GM18498 (cell line): ENCODE data around the gene DNPEP.
"Not testable (repeated sequence)": the region's sequence is repeated elsewhere in the genome, so short reads cannot be mapped to it uniquely, and the experiment has no call there.

Experiments
- ATAC-seq: cut with Tn5 transposase; IDR thresholded peaks from one replicate; pipeline ENCODE4 v1.9.1; 2021; ENCODE audit warnings: mild to moderate bottlenecking, moderate library complexity; ENCODE audit not compliant: unreplicated experiment

DNPEP gene

GRCh38 chr2:219402665-219403515 lies 15.2 kb upstream of the DNPEP start:
- peak; percentile 84 for ATAC-seq

DNA sequence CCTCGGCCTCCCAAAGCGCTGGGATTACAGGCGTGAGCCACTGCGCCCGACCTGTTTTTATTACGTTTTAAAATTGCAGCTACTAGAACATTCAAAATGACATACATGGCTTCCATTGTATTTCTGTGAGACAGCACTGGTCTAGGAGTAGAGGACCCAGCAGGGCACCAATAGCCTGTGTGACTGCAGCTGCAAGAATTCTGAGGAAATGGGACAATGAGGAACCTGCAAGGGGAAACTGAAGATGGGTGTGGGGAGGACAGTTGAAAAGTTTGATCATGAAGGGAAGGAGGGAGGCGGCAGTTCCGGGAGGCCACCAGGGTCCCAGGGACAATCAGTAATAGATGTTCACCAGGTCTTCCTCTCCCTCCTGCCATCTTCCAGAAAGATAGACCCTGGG lies 13.9 kb upstream of the DNPEP start:
- no peak for ATAC-seq

- no peak for ATAC-seq
Measured at GRCh38 chr2:219400562-219400961, 12.8 kb upstream of the DNPEP start.

DNA sequence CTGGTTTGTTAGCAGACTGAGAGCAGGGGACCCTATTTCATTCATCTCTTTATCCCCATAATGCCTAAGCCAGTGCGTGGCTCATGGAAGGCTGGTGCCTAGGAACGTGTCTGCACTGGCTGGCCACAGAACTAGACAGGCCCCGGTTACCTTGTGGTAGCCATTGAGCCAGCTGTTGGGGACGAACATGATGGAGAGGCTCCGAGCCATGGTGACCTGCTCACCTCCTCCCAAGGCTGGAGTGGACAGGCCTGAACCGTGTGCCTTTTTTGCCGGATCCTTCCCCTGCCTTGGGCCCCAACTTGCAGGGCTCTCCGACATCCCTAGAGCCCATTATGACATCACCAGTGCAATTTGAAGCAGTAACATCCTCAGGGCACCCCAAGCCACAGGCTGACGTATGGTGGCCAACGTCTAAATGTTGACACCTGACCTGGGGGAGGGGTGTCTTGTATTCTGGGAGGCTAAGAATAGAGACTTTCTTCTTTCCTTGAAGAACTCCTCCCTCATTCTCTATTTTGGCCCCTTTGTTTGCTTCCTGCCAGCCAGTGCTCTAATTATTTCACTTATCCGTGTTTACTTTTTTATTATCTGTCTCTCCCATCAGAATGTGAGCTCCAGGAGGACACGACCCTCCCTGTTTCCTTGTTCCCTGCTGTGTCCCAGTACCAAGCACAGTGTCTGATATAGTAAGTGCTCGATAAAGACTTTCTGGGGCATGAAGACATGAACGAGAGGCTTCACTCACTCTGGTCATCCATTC lies 12.2 kb upstream of the DNPEP start:
- ATAC-seq, result no peak

- ATAC-seq, result no peak
Measured at GRCh38 chr2:219398721-219399363, 11.1 kb upstream of the DNPEP start.

- ATAC-seq, result no peak
Measured at GRCh38 chr2:219396863-219397457, 9.2 kb upstream of the DNPEP start.

DNA sequence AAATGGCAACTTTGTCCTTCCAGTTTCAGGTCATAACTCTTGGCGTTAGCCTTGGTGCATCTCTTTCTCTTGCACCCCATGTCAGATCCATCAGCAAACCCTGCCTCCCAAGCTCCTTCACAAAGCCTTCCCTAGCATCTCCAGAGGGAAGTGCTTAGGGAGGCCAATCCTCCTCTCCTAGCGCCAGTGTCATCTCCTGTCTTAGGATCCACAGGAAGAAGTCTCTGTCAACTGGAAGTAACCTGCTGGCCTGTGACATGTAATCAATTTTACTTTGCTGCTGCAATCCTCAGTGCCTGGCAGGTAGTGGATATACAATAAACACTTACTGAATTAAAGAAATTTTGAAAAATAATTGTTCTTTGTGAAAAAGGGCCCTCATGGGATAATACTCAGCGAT lies 7.9 kb upstream of the DNPEP start:
- no peak for ATAC-seq

GRCh38 chr2:219395056-219395455 lies 7.3 kb upstream of the DNPEP start:
- not testable (repeated sequence) for ATAC-seq

- no peak for ATAC-seq
Measured at GRCh38 chr2:219392754-219393153, 5.0 kb upstream of the DNPEP start.

DNA sequence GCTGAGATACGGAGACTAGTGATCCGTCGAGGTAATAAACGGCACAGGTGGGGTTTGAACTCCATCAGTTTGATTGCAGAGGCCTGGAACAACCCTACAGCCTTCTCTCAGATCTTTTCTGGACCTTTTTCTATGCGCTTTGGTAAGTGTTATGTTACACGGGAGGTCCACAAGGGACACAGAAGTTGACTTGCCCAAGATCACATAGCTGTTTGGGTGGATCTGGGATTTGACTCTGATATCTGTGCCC lies 1.1 kb upstream of the DNPEP start:
- ATAC-seq, result no peak

GRCh38 chr2:219388121-219388906 lies 602 bp upstream of the DNPEP start:
- ATAC-seq, result peak; percentile 87

- no peak for ATAC-seq
Measured at GRCh38 chr2:219386532-219387280, 1.0 kb downstream of the DNPEP start.

DNA sequence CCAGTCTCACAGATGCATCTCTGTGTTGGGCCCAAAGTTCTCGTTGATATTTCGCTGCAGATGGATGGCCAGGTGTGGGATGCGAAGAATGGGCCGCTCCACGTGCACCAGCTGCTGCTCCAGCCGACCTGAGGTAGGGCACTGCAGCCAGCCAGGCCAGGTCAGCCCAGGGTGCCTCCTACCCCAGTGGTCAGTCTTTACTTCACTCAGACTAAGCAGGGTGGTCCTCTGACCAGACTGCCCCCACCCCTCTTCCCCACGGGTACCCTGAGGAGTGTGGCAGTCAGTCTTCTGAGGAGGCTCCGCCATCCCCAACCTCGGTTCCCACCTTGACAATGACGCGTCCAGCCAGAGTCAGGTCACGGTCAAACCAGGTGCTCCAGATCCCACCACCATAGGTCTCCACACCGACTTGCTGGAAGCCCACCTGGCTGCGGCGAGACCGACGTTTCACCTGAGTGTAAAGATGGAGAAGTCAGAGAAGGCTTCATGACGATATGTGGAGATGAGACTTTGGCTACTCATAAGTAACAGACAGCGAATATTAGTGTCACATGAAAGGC lies 1.7 kb downstream of the DNPEP start:
- ATAC-seq, result no peak

DNA sequence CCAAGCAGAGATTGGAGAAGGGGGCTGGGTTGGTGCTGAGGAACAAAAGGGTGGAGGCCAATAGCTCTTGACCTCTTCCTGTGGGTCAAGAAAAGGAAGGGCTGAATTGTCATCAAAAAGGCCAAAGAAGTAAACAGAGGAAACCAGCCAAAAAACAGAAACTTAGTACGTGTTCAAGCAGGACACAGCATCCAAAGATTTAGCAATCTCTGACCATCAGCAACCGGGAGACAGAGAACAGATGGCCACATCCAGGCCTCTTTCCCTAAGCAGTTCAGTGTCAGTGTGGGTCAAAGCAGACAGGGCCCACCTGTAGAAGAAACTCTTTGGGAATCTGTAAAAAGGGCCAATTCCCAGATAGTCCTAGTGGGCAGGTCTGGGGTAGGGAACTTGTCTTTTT lies 2.9 kb downstream of the DNPEP start:
- ATAC-seq, result no peak

- no peak for ATAC-seq
Measured at GRCh38 chr2:219384083-219384713, 3.5 kb downstream of the DNPEP start.

GRCh38 chr2:219381448-219381847 lies 6.3 kb downstream of the DNPEP start:
- ATAC-seq, result no peak

DNA sequence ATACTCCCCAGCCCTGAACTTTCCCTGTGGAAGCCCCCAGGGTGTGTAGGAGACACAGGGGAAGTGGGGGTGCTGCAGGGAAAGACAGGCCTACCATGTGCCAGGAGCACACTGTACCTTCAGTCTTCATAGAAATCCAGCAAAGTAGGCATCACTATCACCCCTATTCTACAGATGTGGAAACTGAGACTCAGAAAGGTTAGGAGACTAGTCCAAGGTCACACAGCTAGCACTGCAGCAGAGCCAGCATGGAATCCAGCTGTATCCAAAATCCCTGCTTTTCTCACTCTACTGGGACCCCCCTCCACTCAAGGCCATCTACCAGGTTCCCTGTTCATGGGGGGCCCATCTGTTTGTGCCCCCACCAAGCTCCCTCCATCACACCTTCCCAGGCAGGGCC lies 6.8 kb downstream of the DNPEP start:
- no peak for ATAC-seq

DNA sequence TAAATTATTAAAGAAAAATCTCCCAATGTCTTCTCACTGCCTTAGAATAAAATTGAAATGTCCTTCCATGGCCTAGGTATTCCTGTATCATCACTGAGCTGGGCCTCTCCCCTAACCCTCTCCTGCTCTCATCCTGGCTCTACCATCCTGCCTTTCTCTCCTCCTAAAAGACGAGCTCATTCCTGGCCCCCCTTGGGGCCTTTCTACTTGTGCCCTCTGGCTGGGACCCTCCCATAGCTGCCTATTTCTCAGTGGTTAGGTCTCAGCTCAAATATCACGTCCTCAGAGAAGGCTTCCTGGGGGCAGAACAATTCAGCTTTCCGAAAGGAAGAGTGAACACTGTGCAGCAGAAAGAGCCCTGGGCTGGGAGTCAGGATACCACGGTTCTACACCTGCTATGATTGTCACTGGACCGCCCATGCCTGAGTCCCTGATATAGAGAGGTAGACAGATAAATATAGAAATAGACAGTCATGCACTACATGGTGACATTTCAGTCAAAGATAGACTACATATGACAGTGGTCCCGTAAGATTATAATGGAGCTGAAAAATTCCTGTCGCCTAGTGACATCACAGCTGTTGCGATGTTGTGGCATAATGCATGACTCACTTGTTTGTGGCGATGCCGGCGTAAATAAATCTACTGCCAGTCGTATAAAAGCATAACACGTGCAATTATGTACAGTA lies 9.4 kb downstream of the DNPEP start:
- no peak for ATAC-seq

GRCh38 chr2:219369447-219369861 lies 18.3 kb downstream of the DNPEP start:
- ATAC-seq, result no peak
